HepG2 (cell line): ENCODE measurements around the gene TMEM165. TPM values are rescaled to one million over a fixed set of nuclear protein-coding genes. Genes with fewer than 3 reads are reported as not detected.
A peak's percentile ranks its signal among the peaks of the same experiment; 100 is the strongest.

ENCODE experiments used
- ATAC-seq: fragments of 200-7000 bp; cut with Tn5 transposase; 3 replicates; pipeline ENCODE4 v1.9.1; 2020; ENCODE audit warnings: mild to moderate bottlenecking, moderate library complexity
- BruUV-seq: library from RNA; stranded (reverse); fragments of 400-500 nt; replicated peaks from 2 replicates; lab custom pipeline; 2021; lab: Mats Ljungman, UMichigan
- CTCF ChIA-PET: fragments of 300-600 bp; formaldehyde crosslinking; extraction: SDS; loops from one replicate; lab custom pipeline; 2021; ENCODE audit warnings: low total read pairs, inconsistent platforms, low intra/inter-chr PET ratio; lab: Yijun Ruan, JAX
- POLR2A ChIA-PET: fragments of 350-600 bp; sonication (Branson Sonifier 250); formaldehyde crosslinking; loops from one replicate; lab custom pipeline; 2020; ENCODE audit warnings: antibody characterized with exemption, inconsistent platforms; lab: Yijun Ruan, JAX
- DNase-seq: peaks from one replicate; pipeline ENCODE4 v3.0.0-alpha.2; 2015; ENCODE audit warnings: low spot score
- FAIRE-seq: peaks from 3 replicates; lab custom pipeline; 2011; peaks lifted over from hg19 to GRCh38; lab: Jason Lieb, UNC
- H2AFZ ChIP-seq: one replicate; pipeline ENCODE4 v1.6.1; 2011; ENCODE audit warnings: low read length, inconsistent platforms
- H3K27ac ChIP-seq: fragments of 300-600 bp; 3 replicates; pipeline ENCODE4 v1.8.0; 2011; ENCODE audit warnings: mixed run types, mild to moderate bottlenecking, mixed read lengths, low read length, inconsistent platforms; ENCODE audit not compliant: insufficient read depth; ENCODE audit errors: extremely low read length
- H3K27me3 ChIP-seq, 2 experiments: fragments of 200-600 bp in 1 of 2; 2 replicates in 1 of 2; 3 replicates in 1 of 2; pipeline versions ENCODE4 v1.6.0 to v1.8.0; 2011; ENCODE audit warnings: low read length in 2 of 2, mild to moderate bottlenecking in 2 of 2, moderate library complexity in 2 of 2, inconsistent platforms in 1 of 2; ENCODE audit not compliant: insufficient read depth in 2 of 2, control insufficient read depth in 1 of 2
- H3K36me3 ChIP-seq, 2 experiments: fragments of 200-600 bp in 1 of 2; replicated peaks in 1 of 2; 2 replicates in 1 of 2; 3 replicates in 1 of 2; pipeline versions ENCODE4 v1.5.1 to v1.8.0; 2011; ENCODE audit warnings: low read length in 2 of 2, inconsistent platforms in 1 of 2; ENCODE audit not compliant: insufficient read depth in 2 of 2, control insufficient read depth in 1 of 2
- H3K4me1 ChIP-seq: 2 replicates; pipeline ENCODE4 v1.5.1; 2012; ENCODE audit warnings: low read length, inconsistent platforms; ENCODE audit not compliant: insufficient read depth
- H3K4me2 ChIP-seq: 2 replicates; pipeline ENCODE4 v1.6.0; 2011; ENCODE audit warnings: low read depth, low read length, inconsistent platforms
- H3K4me3 ChIP-seq, 3 experiments: fragments of 200-600 bp in 1 of 3; sonication (generic), shearing (Covaris generic) in 1 of 3; replicated peaks in 1 of 3; 2 replicates each; pipeline ENCODE4 v1.5.1; 2011 to 2016; ENCODE audit warnings: low read length in 3 of 3, inconsistent platforms in 2 of 3, low read depth in 2 of 3, mild to moderate bottlenecking in 2 of 3, control low read depth in 1 of 3, mixed read lengths in 1 of 3; ENCODE audit not compliant: insufficient read depth in 1 of 3
- H3K79me2 ChIP-seq: one replicate; pipeline ENCODE4 v1.6.1; 2011; ENCODE audit warnings: low read length, inconsistent platforms; ENCODE audit not compliant: insufficient read depth
- H3K9ac ChIP-seq: 2 replicates; pipeline ENCODE4 v1.6.0; 2011; ENCODE audit warnings: mild to moderate bottlenecking, low read depth, low read length, inconsistent platforms; ENCODE audit not compliant: insufficient read depth
- H3K9me3 ChIP-seq: 2 replicates; pipeline ENCODE4 v1.5.1; 2012; ENCODE audit warnings: mild to moderate bottlenecking, low read length
- H4K20me1 ChIP-seq: 2 replicates; pipeline ENCODE4 v1.6.0; 2011; ENCODE audit warnings: inconsistent platforms, mild to moderate bottlenecking, low read length, moderate library complexity; ENCODE audit not compliant: insufficient read depth
- AKAP8 ChIP-seq: sonication (generic); formaldehyde crosslinking; IDR thresholded peaks from 2 replicates; pipeline ENCODE4 v1.5.1; 2020; ENCODE audit warnings: mild to moderate bottlenecking, missing genetic modification reagents
- ASH2L ChIP-seq: fragments of 300-600, 200-600 bp; sonication (generic); IDR thresholded peaks from 2 replicates; pipeline ENCODE4 v1.7.0; 2017; ENCODE audit warnings: low read depth, mild to moderate bottlenecking, moderate library complexity, mixed read lengths, low read length; ENCODE audit not compliant: insufficient read length
- CHCHD3 ChIP-seq: sonication (generic); formaldehyde crosslinking; IDR thresholded peaks from 2 replicates; pipeline ENCODE4 v1.8.0; 2022; ENCODE audit warnings: mild to moderate bottlenecking, missing genetic modification reagents, moderate library complexity
- FLYWCH1 ChIP-seq: sonication (generic); formaldehyde crosslinking; IDR thresholded peaks from 2 replicates; pipeline ENCODE4 v1.8.1; 2023; ENCODE audit warnings: mild to moderate bottlenecking, missing genetic modification reagents
- MED1 ChIP-seq: sonication (generic); formaldehyde crosslinking; IDR thresholded peaks from 2 replicates; pipeline ENCODE4 v1.4.0; 2020; ENCODE audit warnings: missing genetic modification reagents
- NBN ChIP-seq: fragments of 450-650 bp; conservative IDR thresholded peaks from 2 replicates; pipeline ENCODE4 v1.6.1; 2017
- PAWR ChIP-seq: sonication (generic); formaldehyde crosslinking; IDR thresholded peaks from 2 replicates; pipeline ENCODE4 v1.4.0; 2020; ENCODE audit warnings: missing genetic modification reagents, mild to moderate bottlenecking, borderline replicate concordance
- REXO4 ChIP-seq: sonication (generic); formaldehyde crosslinking; IDR thresholded peaks from 2 replicates; pipeline ENCODE4 v1.8.0; 2022; ENCODE audit warnings: missing genetic modification reagents, mild to moderate bottlenecking, borderline replicate concordance
- SOX13 ChIP-seq, 3 experiments: fragments of 450-650 bp in 1 of 3; sonication (generic) in 1 of 3; formaldehyde crosslinking in 1 of 3; IDR thresholded peaks in 2 of 3; conservative IDR thresholded peaks in 1 of 3; 2 replicates each; pipeline versions ENCODE4 v1.5.0 to v1.6.1; 2016 to 2020; ENCODE audit warnings: antibody characterized with exemption in 1 of 3, mild to moderate bottlenecking in 1 of 3, missing compliant biosample characterization in 1 of 3, missing genetic modification reagents in 1 of 3, moderate library complexity in 1 of 3
- ZFAT ChIP-seq: sonication (generic); formaldehyde crosslinking; conservative IDR thresholded peaks from 2 replicates; pipeline ENCODE4 v1.8.1; 2023; ENCODE audit warnings: missing genetic modification reagents, inconsistent platforms
- ZNF839 ChIP-seq: sonication (generic); formaldehyde crosslinking; IDR thresholded peaks from 2 replicates; pipeline ENCODE4 v1.4.0; 2020; ENCODE audit warnings: missing genetic modification reagents, mild to moderate bottlenecking, borderline replicate concordance
- WGBS: methylation state at CpG from one replicate; pipeline ENCODE4 v1.1.6; 2017; ENCODE audit warnings: low lambda C conversion rate; 5-methylcytosine and 5-hydroxymethylcytosine counted together
- in situ Hi-C: cut with HindIII; loops from 2 replicates; pipeline ENCODE4 v1.10.0; 2017; ENCODE audit warnings: low pct_unique_long_range_greater_than_20kb; ENCODE audit not compliant: extremely low pct_ligation_motif_present
- intact Hi-C: fragments of 100-400 bp; cut with micrococcal nuclease; formaldehyde crosslinking; loops from one replicate; pipeline ENCODE4 v1.10.0; 2022; ENCODE audit not compliant: unreplicated experiment
- polyA plus RNA-seq, 8 experiments: library from polyadenylated mRNA; depleted of rRNA in 3 of 8; stranded (reverse) in 7 of 8; unstranded in 1 of 8; fragments of >200 nt; fragmentation: Illumina TruSeq in 4 of 8; extraction: Trizol in 4 of 8; gene quantifications; 2 replicates each; pipeline versions ENCODE4 v1.2.1 to v1.2.3, GENCODE V29; 2011 to 2016; ENCODE audit warnings: low read depth in 4 of 8, missing spikeins in 1 of 8, mixed read lengths in 1 of 8; ENCODE audit not compliant: insufficient read depth in 1 of 8
- total RNA-seq, 5 experiments: library from RNA; depleted of rRNA; stranded (reverse); fragments of >200 nt; fragmentation: Illumina TruSeq; extraction: Trizol; gene quantifications; 2 replicates each; pipeline ENCODE4 v1.2.3, GENCODE V29; 2016; ENCODE audit warnings: low read depth in 1 of 5
- TF ChIP-seq, protein P1 (sequence below): sonication (generic); formaldehyde crosslinking; IDR thresholded peaks from 2 replicates; pipeline ENCODE4 v1.4.0; 2020; ENCODE audit warnings: missing genetic modification reagents
- TF ChIP-seq, protein P2 (sequence below): sonication (generic); formaldehyde crosslinking; IDR thresholded peaks from 2 replicates; pipeline ENCODE4 v1.8.0; 2022; ENCODE audit warnings: missing genetic modification reagents, mild to moderate bottlenecking, borderline replicate concordance

The TMEM165 gene
- total and polyA plus RNA-seq, 2 of the 13 experiments (the other 11 are each of a cell fraction or from before 2014, with no cell fraction given) = 54.6 to 103 TPM

DNA sequence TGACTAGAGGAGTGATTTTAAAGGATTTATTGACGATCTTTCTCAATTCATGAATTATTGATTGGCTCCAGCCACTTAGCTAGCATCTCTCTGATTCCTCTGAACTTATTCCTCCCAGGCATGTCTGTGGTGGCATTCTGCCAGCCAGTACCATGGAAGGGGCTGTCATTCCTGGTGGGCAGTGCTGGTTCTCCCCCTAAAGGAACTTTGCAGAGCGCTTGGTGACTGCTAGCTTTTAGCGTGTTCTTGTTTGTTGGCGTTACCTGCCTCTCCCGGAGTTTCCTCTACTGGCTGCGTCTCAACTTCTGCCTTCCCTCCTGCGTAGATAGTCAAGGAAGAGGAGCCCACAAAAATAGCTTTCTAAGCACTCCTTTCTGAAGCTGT lies 30.4 kb upstream of the TMEM165 start (continued):
- TF ChIP-seq, protein P1, sequence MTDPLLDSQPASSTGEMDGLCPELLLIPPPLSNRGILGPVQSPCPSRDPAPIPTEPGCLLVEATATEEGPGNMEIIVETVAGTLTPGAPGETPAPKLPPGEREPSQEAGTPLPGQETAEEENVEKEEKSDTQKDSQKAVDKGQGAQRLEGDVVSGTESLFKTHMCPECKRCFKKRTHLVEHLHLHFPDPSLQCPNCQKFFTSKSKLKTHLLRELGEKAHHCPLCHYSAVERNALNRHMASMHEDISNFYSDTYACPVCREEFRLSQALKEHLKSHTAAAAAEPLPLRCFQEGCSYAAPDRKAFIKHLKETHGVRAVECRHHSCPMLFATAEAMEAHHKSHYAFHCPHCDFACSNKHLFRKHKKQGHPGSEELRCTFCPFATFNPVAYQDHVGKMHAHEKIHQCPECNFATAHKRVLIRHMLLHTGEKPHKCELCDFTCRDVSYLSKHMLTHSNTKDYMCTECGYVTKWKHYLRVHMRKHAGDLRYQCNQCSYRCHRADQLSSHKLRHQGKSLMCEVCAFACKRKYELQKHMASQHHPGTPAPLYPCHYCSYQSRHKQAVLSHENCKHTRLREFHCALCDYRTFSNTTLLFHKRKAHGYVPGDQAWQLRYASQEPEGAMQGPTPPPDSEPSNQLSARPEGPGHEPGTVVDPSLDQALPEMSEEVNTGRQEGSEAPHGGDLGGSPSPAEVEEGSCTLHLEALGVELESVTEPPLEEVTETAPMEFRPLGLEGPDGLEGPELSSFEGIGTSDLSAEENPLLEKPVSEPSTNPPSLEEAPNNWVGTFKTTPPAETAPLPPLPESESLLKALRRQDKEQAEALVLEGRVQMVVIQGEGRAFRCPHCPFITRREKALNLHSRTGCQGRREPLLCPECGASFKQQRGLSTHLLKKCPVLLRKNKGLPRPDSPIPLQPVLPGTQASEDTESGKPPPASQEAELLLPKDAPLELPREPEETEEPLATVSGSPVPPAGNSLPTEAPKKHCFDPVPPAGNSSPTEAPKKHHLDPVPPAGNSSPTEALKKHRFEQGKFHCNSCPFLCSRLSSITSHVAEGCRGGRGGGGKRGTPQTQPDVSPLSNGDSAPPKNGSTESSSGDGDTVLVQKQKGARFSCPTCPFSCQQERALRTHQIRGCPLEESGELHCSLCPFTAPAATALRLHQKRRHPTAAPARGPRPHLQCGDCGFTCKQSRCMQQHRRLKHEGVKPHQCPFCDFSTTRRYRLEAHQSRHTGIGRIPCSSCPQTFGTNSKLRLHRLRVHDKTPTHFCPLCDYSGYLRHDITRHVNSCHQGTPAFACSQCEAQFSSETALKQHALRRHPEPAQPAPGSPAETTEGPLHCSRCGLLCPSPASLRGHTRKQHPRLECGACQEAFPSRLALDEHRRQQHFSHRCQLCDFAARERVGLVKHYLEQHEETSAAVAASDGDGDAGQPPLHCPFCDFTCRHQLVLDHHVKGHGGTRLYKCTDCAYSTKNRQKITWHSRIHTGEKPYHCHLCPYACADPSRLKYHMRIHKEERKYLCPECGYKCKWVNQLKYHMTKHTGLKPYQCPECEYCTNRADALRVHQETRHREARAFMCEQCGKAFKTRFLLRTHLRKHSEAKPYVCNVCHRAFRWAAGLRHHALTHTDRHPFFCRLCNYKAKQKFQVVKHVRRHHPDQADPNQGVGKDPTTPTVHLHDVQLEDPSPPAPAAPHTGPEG (CRISPR knock-in tag) = no peak
- no peak for TF ChIP-seq AKAP8 (CRISPR knock-in tag)
- no peak for TF ChIP-seq CHCHD3

DNA sequence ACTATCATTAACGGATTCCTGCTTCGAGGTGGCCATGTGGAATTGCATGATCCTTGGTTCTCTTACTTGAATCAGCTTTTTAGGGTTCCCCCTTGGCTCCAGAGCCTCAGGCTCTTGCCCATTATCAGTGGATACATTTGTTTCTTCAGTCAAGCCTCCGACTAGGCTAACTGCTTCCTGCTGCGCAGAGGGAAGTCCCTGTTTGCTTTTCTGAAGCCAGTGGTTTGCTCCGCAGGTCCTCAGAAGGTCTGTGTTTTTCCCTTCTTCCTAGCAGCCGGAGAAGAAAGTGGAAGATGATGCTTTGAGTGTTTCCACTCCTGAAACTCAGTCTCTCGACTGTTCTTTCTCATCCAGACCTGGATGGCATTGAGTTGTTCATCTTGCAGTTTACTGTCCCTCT lies 29.1 kb upstream of the TMEM165 start:
- no peaks in the 10 kb centered on the region for H4K20me1 ChIP-seq
- in situ Hi-C loops (no loop called here), intact Hi-C loops (no loop called here)
- no peak overlapping the region for H3K4me3 ChIP-seq
- H3K4me2 ChIP-seq = 0 out of 2 replicates have a peak overlapping the region, but pooled peaks have one; percentile 6
- no peak for DNase-seq
- no peaks in the 10 kb centered on the region for H3K79me2 ChIP-seq
- no peaks in the 10 kb centered on the region for H3K9me3 ChIP-seq
- no peak for FAIRE-seq
- BruUV-seq = no TSS peak
- 87% methylated on average over 7 of the region's 7 CpGs for WGBS
- no peak overlapping the region for H3K27ac ChIP-seq
- no peaks in the 10 kb centered on the region for H3K36me3 ChIP-seq
- ATAC-seq = no peak
- peaks cover 17% of the 10 kb centered on the region for H3K4me1 ChIP-seq
- H3K27me3 ChIP-seq = no peaks in the 10 kb centered on the region
- ChIA-PET POLR2A (interaction anchor here (0.9 to 1.2 kb wide), 3 partner anchors 20 to 32 kb away, joined by 3 to 5 read pairs (median 5); partner anchors contain the start of gene TMEM165), CTCF (no interaction called here)
- peak overlapping the region; percentile 6 for H2AFZ ChIP-seq
- TF ChIP-seq SOX13 (IDR thresholded peaks at IDR 0.05) (no peak), SOX13 (CRISPR knock-in tag; conservative IDR thresholded peaks at IDR 0.05 in 1 of 2, IDR thresholded peaks at IDR 0.05 in 1 of 2) (no peak), REXO4 (no peak), PAWR (CRISPR knock-in tag) (no peak), ZFAT (CRISPR knock-in tag) (no peak), MED1 (CRISPR knock-in tag) (no peak), ZNF839 (CRISPR knock-in tag) (no peak), ASH2L (no peak), FLYWCH1 (no peak), NBN (no peak)
- TF ChIP-seq, protein P2, sequence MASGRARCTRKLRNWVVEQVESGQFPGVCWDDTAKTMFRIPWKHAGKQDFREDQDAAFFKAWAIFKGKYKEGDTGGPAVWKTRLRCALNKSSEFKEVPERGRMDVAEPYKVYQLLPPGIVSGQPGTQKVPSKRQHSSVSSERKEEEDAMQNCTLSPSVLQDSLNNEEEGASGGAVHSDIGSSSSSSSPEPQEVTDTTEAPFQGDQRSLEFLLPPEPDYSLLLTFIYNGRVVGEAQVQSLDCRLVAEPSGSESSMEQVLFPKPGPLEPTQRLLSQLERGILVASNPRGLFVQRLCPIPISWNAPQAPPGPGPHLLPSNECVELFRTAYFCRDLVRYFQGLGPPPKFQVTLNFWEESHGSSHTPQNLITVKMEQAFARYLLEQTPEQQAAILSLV (CRISPR knock-in tag) = no peak
- no peak overlapping the region for H3K9ac ChIP-seq
